GM23338 (cell line): ENCODE data around the gene NHSL1.

Experiments used
- CREB1 ChIP-seq: fragments of 250-450 bp; sonication (Bioruptor Pico); IDR thresholded peaks from 2 replicates; pipeline ENCODE4 v1.5.0; 2020; ENCODE audit warnings: low read depth, mild to moderate bottlenecking, moderate library complexity
- CTCF ChIP-seq, 2 experiments: fragments of 200-600 bp in 1 of 2; sonication (generic) in 1 of 2; conservative IDR thresholded peaks; 2 replicates each; pipeline versions ENCODE4 v1.5.1 to v1.6.1; 2016 to 2017; ENCODE audit warnings: antibody characterized with exemption in 2 of 2, low read depth in 2 of 2, mild to moderate bottlenecking in 2 of 2, moderate library complexity in 1 of 2
- NANOG ChIP-seq: IDR thresholded peaks from 2 replicates; pipeline ENCODE4 v1.6.1; 2016; ENCODE audit warnings: antibody characterized with exemption, borderline replicate concordance
- POLR2AphosphoS5 ChIP-seq: IDR thresholded peaks from 2 replicates; pipeline ENCODE4 v1.6.1; 2016; ENCODE audit warnings: antibody characterized with exemption, low read depth
- ZNF114 ChIP-seq: fragments of 250-450 bp; sonication (Bioruptor Pico); IDR thresholded peaks from 2 replicates; pipeline ENCODE4 v1.5.0; 2020; ENCODE audit warnings: mild to moderate bottlenecking, moderate library complexity

GRCh38 chr6:138491017-138491416, 8.3 kb downstream of the NHSL1 start:
- TF ChIP-seq CTCF (conservative IDR thresholded peaks at IDR 0.05; ENCODE audit: low read depth in 2 of 2) (no peak), POLR2AphosphoS5 (no peak), CREB1 (CRISPR knock-in tag) (no peak), ZNF114 (CRISPR knock-in tag) (no peak), NANOG (no peak)
